Left ventricle myocardium inferior (tissue), 1 donor: ENCODE measurements around the gene OLFML3. TPM values are rescaled to one million over a fixed set of nuclear protein-coding genes. Genes with fewer than 3 reads are reported as not detected.

ENCODE experiments used
- DNase-seq: peaks from one replicate; pipeline ENCODE4 v3.0.0-alpha.2; 2020
- H3K27ac ChIP-seq: fragments of 200-600 bp; replicated peaks from 2 replicates; pipeline ENCODE4 v1.8.0; 2021
- H3K27me3 ChIP-seq: fragments of 200-600 bp; 2 replicates; pipeline ENCODE4 v1.8.0; 2021; ENCODE audit warnings: low read depth
- H3K36me3 ChIP-seq: fragments of 200-600 bp; 2 replicates; pipeline ENCODE4 v1.8.0; 2021
- H3K4me1 ChIP-seq: fragments of 200-600 bp; 2 replicates; pipeline ENCODE4 v1.8.0; 2021
- H3K4me3 ChIP-seq: fragments of 200-600 bp; 2 replicates; pipeline ENCODE4 v1.8.0; 2021; ENCODE audit warnings: mild to moderate bottlenecking, moderate library complexity
- H3K9me3 ChIP-seq: fragments of 200-600 bp; replicated peaks from 2 replicates; pipeline ENCODE4 v1.8.0; 2021
- intact Hi-C: fragments of 100-400 bp; cut with micrococcal nuclease; formaldehyde crosslinking; loops from one replicate; pipeline ENCODE4 v1.11.0; 2022
- total RNA-seq: library from RNA; stranded (reverse); fragmentation: NEBNext Ultra II Directional; extraction: Animal tissue kit (Norgen Biotek cat#: 25700); gene quantifications from one replicate; pipeline ENCODE4 v1.2.1, GENCODE V29; 2021
- TF ChIP-seq, protein P1 (sequence below): fragments of 200-600 bp; IDR thresholded peaks from 2 replicates; pipeline ENCODE4 v1.8.0; 2021; ENCODE audit warnings: antibody characterized with exemption, mild to moderate bottlenecking, borderline replicate concordance
- donor health status: DM: no; HTN: yes; CAD: no; lungs with severe emphysema.

OLFML3 gene
- total RNA-seq, 1 donor from 2014 or later: 14.3 TPM

DNA sequence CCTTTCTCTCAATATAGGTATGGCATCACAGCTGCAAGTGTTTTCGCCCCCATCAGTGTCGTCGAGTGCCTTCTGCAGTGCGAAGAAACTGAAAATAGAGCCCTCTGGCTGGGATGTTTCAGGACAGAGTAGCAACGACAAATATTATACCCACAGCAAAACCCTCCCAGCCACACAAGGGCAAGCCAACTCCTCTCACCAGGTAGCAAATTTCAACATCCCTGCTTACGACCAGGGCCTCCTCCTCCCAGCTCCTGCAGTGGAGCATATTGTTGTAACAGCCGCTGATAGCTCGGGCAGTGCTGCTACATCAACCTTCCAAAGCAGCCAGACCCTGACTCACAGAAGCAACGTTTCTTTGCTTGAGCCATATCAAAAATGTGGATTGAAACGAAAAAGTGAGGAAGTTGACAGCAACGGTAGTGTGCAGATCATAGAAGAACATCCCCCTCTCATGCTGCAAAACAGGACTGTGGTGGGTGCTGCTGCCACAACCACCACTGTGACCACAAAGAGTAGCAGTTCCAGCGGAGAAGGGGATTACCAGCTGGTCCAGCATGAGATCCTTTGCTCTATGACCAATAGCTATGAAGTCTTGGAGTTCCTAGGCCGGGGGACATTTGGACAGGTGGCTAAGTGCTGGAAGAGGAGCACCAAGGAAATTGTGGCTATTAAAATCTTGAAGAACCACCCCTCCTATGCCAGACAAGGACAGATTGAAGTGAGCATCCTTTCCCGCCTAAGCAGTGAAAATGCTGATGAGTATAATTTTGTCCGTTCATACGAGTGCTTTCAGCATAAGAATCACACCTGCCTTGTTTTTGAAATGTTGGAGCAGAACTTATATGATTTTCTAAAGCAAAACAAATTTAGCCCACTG, 38.7 kb upstream of the OLFML3 start:
- Histone ChIP-seq H3K9me3 (no peaks in the 10 kb centered on the region), H3K27me3 (no peaks in the 10 kb centered on the region), H3K4me1 (peaks cover 45% of the 10 kb centered on the region), H3K4me3 (no peak overlapping the region), H3K27ac (no peak overlapping the region), H3K36me3 (peaks cover 32% of the 10 kb centered on the region)
- intact Hi-C loops: no loop called here
- no peak for DNase-seq
- TF ChIP-seq, protein P1, sequence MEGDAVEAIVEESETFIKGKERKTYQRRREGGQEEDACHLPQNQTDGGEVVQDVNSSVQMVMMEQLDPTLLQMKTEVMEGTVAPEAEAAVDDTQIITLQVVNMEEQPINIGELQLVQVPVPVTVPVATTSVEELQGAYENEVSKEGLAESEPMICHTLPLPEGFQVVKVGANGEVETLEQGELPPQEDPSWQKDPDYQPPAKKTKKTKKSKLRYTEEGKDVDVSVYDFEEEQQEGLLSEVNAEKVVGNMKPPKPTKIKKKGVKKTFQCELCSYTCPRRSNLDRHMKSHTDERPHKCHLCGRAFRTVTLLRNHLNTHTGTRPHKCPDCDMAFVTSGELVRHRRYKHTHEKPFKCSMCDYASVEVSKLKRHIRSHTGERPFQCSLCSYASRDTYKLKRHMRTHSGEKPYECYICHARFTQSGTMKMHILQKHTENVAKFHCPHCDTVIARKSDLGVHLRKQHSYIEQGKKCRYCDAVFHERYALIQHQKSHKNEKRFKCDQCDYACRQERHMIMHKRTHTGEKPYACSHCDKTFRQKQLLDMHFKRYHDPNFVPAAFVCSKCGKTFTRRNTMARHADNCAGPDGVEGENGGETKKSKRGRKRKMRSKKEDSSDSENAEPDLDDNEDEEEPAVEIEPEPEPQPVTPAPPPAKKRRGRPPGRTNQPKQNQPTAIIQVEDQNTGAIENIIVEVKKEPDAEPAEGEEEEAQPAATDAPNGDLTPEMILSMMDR: no peak

DNA sequence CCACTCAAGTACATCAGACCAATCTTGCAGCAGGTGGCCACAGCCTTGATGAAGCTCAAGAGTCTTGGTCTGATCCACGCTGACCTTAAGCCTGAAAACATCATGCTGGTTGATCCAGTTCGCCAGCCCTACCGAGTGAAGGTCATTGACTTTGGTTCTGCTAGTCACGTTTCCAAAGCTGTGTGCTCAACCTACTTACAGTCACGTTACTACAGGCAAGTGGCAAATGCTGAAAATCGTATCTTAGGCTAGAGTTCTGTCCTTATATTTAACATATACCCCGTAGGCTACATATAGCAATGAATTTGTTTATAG, 38.1 kb upstream of the OLFML3 start:
- TF ChIP-seq, protein P1: no peak
- H3K27me3 ChIP-seq: no peaks in the 10 kb centered on the region
- no peak overlapping the region for H3K4me3 ChIP-seq
- peaks cover 32% of the 10 kb centered on the region for H3K36me3 ChIP-seq
- H3K27ac ChIP-seq: no peak overlapping the region
- no peak for DNase-seq
- H3K9me3 ChIP-seq: no peaks in the 10 kb centered on the region
- H3K4me1 ChIP-seq: peaks cover 49% of the 10 kb centered on the region
- intact Hi-C loops: no loop called here

DNA sequence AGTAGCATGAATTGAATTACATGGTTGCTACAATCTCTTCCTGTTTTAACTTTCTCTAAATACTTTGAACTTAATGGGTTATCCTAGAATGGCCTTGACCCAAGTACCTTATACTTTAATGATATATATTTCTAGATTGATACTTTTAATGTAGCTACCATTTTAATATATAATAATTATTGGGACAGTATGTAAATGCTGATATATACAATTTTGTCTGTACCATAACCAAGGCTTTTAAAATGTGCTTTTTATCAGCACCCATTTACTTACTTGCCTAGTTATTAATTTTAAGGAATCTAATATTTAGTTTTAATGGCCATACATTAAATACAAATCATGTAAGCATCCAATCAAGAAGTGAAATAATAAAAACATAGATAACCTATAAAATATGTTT, 36.7 kb upstream of the OLFML3 start:
- Histone ChIP-seq H3K9me3 (no peaks in the 10 kb centered on the region), H3K27me3 (no peaks in the 10 kb centered on the region), H3K27ac (no peak overlapping the region), H3K4me3 (no peak overlapping the region), H3K36me3 (peaks cover 32% of the 10 kb centered on the region), H3K4me1 (peaks cover 51% of the 10 kb centered on the region)
- TF ChIP-seq, protein P1: no peak
- DNase-seq: no peak
- intact Hi-C loops: no loop called here

DNA sequence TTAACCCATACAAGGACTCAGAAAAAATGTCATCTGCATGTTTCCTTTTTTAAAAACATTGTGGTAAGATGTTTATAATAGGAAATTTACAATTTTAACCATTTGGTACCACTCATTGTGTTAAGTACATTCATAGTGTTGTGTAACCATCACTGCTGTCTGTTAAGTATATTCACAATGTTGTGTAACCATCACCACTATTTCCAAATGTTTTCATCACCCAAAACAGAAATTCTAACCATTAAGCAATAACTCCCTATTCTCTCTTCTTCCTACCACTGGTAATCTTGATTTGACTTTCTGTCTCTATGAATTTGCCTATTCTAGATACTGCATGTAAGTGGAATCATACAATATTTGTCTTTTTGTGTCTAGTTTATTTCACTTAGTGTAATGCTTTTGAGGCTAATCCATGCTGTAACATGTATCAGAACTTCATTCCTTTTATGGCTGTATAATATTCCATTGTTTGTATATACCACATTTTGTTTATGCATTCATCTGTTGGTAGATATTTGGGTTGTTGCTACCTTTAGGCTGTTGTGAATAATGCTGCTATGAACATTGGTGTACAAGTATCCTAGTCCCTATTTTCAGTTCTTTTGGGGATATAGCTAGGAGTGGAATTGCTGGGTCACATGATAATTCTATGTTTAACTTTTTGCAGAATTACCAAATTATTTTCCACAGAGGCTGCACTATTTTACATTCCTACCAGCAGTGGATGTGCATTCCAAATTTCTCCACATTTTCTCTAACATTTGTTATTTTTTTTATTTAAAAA, 36.1 kb upstream of the OLFML3 start:
- no peak overlapping the region for H3K27ac ChIP-seq
- no peaks in the 10 kb centered on the region for H3K27me3 ChIP-seq
- H3K4me3 ChIP-seq: no peak overlapping the region
- no peak for DNase-seq
- TF ChIP-seq, protein P1: no peak
- H3K4me1 ChIP-seq: peaks cover 52% of the 10 kb centered on the region
- intact Hi-C loops: no loop called here
- no peaks in the 10 kb centered on the region for H3K9me3 ChIP-seq
- H3K36me3 ChIP-seq: peaks cover 32% of the 10 kb centered on the region

DNA sequence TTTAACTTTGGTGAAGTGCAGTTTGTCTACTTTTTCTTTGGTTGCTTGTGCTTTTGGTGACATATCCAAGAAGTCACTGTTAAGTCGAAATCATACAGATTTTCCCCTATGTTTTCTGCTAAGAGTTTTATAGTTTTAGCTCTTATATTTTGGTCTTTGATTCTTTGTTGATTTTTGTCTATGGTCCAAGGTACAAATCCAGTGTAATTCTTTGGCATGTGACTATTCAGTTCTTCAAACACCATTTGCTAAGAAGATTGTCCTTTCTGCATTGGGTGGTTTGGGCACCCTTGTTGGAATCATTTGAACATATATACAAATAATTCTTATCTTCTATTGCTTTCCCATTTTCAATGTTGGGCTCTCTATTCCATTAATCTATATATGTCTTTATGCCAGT, 33.9 kb upstream of the OLFML3 start:
- Histone ChIP-seq H3K4me1 (peaks cover 44% of the 10 kb centered on the region), H3K27ac (no peak overlapping the region), H3K4me3 (no peak overlapping the region), H3K9me3 (no peaks in the 10 kb centered on the region), H3K27me3 (no peaks in the 10 kb centered on the region), H3K36me3 (peaks cover 31% of the 10 kb centered on the region)
- intact Hi-C loops: no loop called here
- TF ChIP-seq, protein P1: no peak
- no peak for DNase-seq
